Renal pelvis (tissue), 4 donors: ENCODE measurements around the gene ERH. TPM values are rescaled to one million over a fixed set of nuclear protein-coding genes. Genes with fewer than 3 reads are reported as not detected.

Experiments used
- DNase-seq: peaks from one replicate; pipeline ENCODE4 v3.0.0-alpha.2; 2013
- polyA plus RNA-seq, 3 donors: library from polyadenylated mRNA; unstranded; fragments of 120-200 nt; gene quantifications; one replicate each; pipeline ENCODE4 v1.2.1, GENCODE V29; 2013; ENCODE audit not compliant: insufficient read length in 3 of 3

Gene ERH
- polyA plus RNA-seq, 3 donors, result 299 to 347 (median 301) TPM

GRCh38 chr14:69332782-69333395 is 65.2 kb downstream of the ERH start:
- no peak for DNase-seq

- DNase-seq, result no peak
Measured at GRCh38 chr14:69331206-69331605, 66.9 kb downstream of the ERH start.

Other genes starting within 250 kb of the ERH start
- 10 to 100 TPM; 54.2 to 65.5 (median 60.6) TPM for gene DCAF5, start 245.2 kb downstream of the ERH start, polyA plus RNA-seq
- gene EXD2, start 206.8 kb downstream of the ERH start, polyA plus RNA-seq, result 10 to 100 TPM; 30.9 to 39.8 (median 31.8) TPM
- gene GALNT16, start 138.1 kb downstream of the ERH start, polyA plus RNA-seq, result 1 to 10 TPM; 4.6 to 5.1 (median 5.1) TPM
- 10 to 100 TPM; 78.1 to 91.6 (median 80.0) TPM for gene SLC39A9, start 393 bp upstream of the ERH start, polyA plus RNA-seq
- gene PLEKHD1, start 86.4 kb upstream of the ERH start, polyA plus RNA-seq, result 1 to 10 TPM; 3.8 to 6.3 (median 3.8) TPM
- under 1 TPM; 0.10 to 0.18 (median 0.16) TPM for gene CCDC177, start 176.6 kb upstream of the ERH start, polyA plus RNA-seq
- 10 to 100 TPM; 18.9 to 22.8 (median 22.4) TPM for gene SUSD6, start 213.3 kb upstream of the ERH start, polyA plus RNA-seq